Stimulated activated naive B cell treated with anti-CD40 and anti-IgM and Interleukin-4, amounts not matched to agents 10 μg/mL and 1 μg/mL and 100 μg/mL, for 72 hours (primary cell): ENCODE results near the gene TGFB2.

ENCODE experiments used
- ATAC-seq, 2 donors: fragments of 150-1000 bp; cut with Tn5 transposase; replicated peaks; 2 replicates each; pipeline ENCODE4 v1.10.0; 2021; ENCODE audit warnings: moderate library complexity in 1 of 2
- DNase-seq: peaks from one replicate; pipeline ENCODE4 v3.0.0; 2021
- H3K27ac Mint-ChIP-seq: one replicate; pipeline ENCODE4 v1.8.0; 2022; ENCODE audit warnings: mild to moderate bottlenecking, mixed read lengths
- H3K27me3 Mint-ChIP-seq, 2 donors: one replicate each; pipeline ENCODE4 v1.8.0; 2022; ENCODE audit warnings: mixed read lengths in 2 of 2
- H3K36me3 Mint-ChIP-seq, 2 donors: one replicate each; pipeline ENCODE4 v1.8.0; 2022; ENCODE audit warnings: mixed read lengths in 2 of 2, mild to moderate bottlenecking in 1 of 2
- H3K4me1 Mint-ChIP-seq, 2 donors: one replicate each; pipeline ENCODE4 v1.8.0; 2022; ENCODE audit warnings: mixed read lengths in 2 of 2, mild to moderate bottlenecking in 1 of 2
- H3K4me3 Mint-ChIP-seq, 2 donors: one replicate each; pipeline ENCODE4 v1.8.0; 2022; ENCODE audit warnings: mild to moderate bottlenecking in 2 of 2, mixed read lengths in 2 of 2, moderate library complexity in 1 of 2
- H3K9me3 Mint-ChIP-seq, 2 donors: one replicate each; pipeline ENCODE4 v1.8.0; 2022; ENCODE audit warnings: mixed read lengths in 2 of 2, mild to moderate bottlenecking in 1 of 2

TGFB2 gene

DNA sequence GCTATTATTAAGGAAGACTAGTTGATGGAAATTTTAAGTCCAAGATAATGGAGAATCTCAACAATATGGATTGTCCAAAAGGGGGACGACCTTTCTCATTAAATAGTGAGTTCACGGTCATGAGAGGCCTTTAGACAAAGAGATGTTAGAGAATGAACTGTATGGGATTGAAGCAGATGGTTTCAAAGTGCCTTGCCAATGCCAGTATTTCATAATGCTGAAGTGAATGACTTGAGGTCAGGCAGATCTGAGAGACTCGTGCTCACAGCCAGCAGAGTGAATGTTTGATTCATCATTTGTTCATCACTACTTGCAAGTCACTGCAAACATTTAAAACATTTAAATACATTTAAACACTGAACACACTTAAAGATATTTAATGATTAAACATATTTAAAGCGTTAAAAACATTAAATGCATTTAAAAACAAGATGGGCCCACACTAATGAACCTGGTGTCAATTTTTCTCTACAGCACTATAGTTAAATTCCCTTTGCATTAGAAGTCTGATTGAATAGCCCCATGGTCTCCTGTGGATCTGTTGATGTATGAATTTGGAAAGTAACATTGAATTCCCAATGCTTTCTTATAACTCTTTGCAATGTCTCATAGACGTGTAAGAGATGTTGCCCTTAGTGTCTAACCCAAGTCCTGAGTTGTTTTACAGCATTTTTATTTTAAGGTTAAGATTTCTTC lies 80.7 kb downstream of the TGFB2 start:
- DNase-seq (no peak), ATAC-seq (no peak)
- Mint-ChIP-seq H3K27ac (no peak overlapping the region), H3K36me3 (no peaks in the 10 kb centered on the region), H3K9me3 (no peaks in the 10 kb centered on the region), H3K27me3 (no peaks in the 10 kb centered on the region), H3K4me1 (no peaks in the 10 kb centered on the region), H3K4me3 (no peak overlapping the region)

DNA sequence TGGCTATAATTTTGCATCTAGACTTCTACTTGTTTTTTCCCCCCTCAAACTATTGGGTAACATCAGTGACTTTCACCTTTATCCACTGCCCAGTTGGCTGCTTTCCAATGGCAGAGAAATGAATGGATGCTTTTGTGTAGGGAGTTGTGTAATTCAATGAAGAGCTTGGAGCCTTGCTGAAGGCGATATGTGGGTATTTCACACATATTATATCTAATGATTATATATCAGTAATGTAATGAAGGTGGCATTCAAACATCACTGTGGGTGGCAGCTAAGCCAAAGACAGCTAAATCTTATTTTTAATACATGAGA lies 81.2 kb downstream of the TGFB2 start:
- H3K9me3 Mint-ChIP-seq = no peaks in the 10 kb centered on the region
- DNase-seq (no peak), ATAC-seq (no peak)
- no peaks in the 10 kb centered on the region for H3K27me3 Mint-ChIP-seq
- no peak overlapping the region for H3K4me3 Mint-ChIP-seq
- no peaks in the 10 kb centered on the region for H3K36me3 Mint-ChIP-seq
- H3K4me1 Mint-ChIP-seq = no peaks in the 10 kb centered on the region
- H3K27ac Mint-ChIP-seq = no peak overlapping the region

GRCh38 chr1:218429301-218429700 lies 84.2 kb downstream of the TGFB2 start:
- Mint-ChIP-seq H3K9me3 (no peaks in the 10 kb centered on the region), H3K4me1 (no peaks in the 10 kb centered on the region), H3K27ac (no peak overlapping the region), H3K36me3 (no peaks in the 10 kb centered on the region), H3K4me3 (no peak overlapping the region), H3K27me3 (peaks cover 0 to 5% of the 10 kb centered on the region in 2 donors)
- ATAC-seq (no peak), DNase-seq (no peak)

DNA sequence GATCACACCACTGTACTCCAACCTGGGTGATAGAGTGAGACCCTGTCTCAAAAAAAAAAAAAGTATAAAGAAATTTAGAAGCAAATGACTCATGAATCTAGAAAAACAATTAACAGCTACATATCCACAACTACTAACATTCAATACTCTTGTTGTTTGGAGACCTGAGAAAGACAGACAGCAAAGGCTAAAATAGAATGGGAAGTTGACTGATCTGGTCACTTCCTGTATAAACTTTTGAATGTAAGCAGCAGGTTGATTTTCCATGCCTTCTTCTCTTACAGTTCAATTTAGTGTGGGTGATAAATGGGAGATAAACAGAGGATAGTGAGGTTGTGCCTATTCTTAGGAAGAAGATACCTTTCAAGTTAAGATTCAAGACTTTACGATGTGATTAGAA lies 85.2 kb downstream of the TGFB2 start:
- Mint-ChIP-seq H3K4me3 (no peak overlapping the region), H3K36me3 (no peaks in the 10 kb centered on the region), H3K27ac (no peak overlapping the region), H3K9me3 (no peaks in the 10 kb centered on the region), H3K4me1 (no peaks in the 10 kb centered on the region), H3K27me3 (peaks cover 0 to 5% of the 10 kb centered on the region in 2 donors)
- ATAC-seq (no peak), DNase-seq (no peak)

DNA sequence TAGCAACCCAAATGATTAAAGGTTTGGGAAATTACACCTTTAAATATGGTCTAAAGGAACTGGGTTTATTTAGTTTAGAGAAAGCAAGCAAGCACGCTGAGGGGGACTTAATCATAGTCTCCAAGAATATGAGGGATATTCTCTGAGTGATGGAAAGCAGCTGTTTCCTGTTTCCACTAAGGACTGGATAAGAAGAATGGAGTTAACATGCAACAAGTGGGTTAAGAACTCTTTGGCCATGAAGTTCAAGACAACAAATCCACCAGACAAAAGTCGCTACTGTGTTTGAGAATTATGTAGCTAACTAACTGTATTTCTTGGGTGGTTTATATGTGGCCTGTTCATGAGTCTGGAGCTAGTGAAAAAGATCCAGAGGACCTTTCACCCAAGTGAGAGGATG lies 85.7 kb downstream of the TGFB2 start:
- H3K27ac Mint-ChIP-seq = no peak overlapping the region
- H3K9me3 Mint-ChIP-seq = no peaks in the 10 kb centered on the region
- no peaks in the 10 kb centered on the region for H3K36me3 Mint-ChIP-seq
- H3K4me3 Mint-ChIP-seq = no peak overlapping the region
- no peaks in the 10 kb centered on the region for H3K4me1 Mint-ChIP-seq
- peaks cover 0 to 5% of the 10 kb centered on the region in 2 donors for H3K27me3 Mint-ChIP-seq
- no peak for DNase-seq
- ATAC-seq = no peak

GRCh38 chr1:218431476-218431875 lies 86.3 kb downstream of the TGFB2 start:
- Mint-ChIP-seq H3K9me3 (no peaks in the 10 kb centered on the region), H3K27me3 (peaks cover 0 to 5% of the 10 kb centered on the region in 2 donors), H3K36me3 (no peaks in the 10 kb centered on the region), H3K27ac (no peak overlapping the region), H3K4me3 (no peak overlapping the region), H3K4me1 (no peaks in the 10 kb centered on the region)
- DNase-seq (no peak), ATAC-seq (no peak)

GRCh38 chr1:218433744-218434143 lies 88.6 kb downstream of the TGFB2 start:
- no peaks in the 10 kb centered on the region for H3K36me3 Mint-ChIP-seq
- no peaks in the 10 kb centered on the region for H3K9me3 Mint-ChIP-seq
- DNase-seq (no peak), ATAC-seq (no peak)
- H3K4me1 Mint-ChIP-seq = no peaks in the 10 kb centered on the region
- no peak overlapping the region for H3K4me3 Mint-ChIP-seq
- peaks cover 0 to 5% of the 10 kb centered on the region in 2 donors for H3K27me3 Mint-ChIP-seq
- H3K27ac Mint-ChIP-seq = no peak overlapping the region

GRCh38 chr1:218435528-218435927 lies 90.4 kb downstream of the TGFB2 start:
- Mint-ChIP-seq H3K9me3 (no peaks in the 10 kb centered on the region), H3K4me1 (no peaks in the 10 kb centered on the region), H3K27me3 (peaks cover 0 to 5% of the 10 kb centered on the region in 2 donors), H3K4me3 (no peak overlapping the region), H3K27ac (no peak overlapping the region), H3K36me3 (no peaks in the 10 kb centered on the region)
- no peak for DNase-seq
- no peak for ATAC-seq

GRCh38 chr1:218436346-218436745 lies 91.2 kb downstream of the TGFB2 start:
- Mint-ChIP-seq H3K36me3 (no peaks in the 10 kb centered on the region), H3K4me1 (no peaks in the 10 kb centered on the region), H3K4me3 (no peak overlapping the region), H3K27me3 (peaks cover 0 to 5% of the 10 kb centered on the region in 2 donors), H3K9me3 (no peaks in the 10 kb centered on the region), H3K27ac (no peak overlapping the region)
- DNase-seq (no peak), ATAC-seq (no peak)

- DNase-seq (no peak), ATAC-seq (no peak)
- Mint-ChIP-seq H3K4me3 (no peak overlapping the region), H3K9me3 (no peaks in the 10 kb centered on the region), H3K36me3 (no peaks in the 10 kb centered on the region), H3K27ac (no peak overlapping the region), H3K4me1 (no peaks in the 10 kb centered on the region), H3K27me3 (peaks cover 0 to 4% of the 10 kb centered on the region in 2 donors)
Observed at GRCh38 chr1:218436997-218437396, 91.9 kb downstream of the TGFB2 start.

DNA sequence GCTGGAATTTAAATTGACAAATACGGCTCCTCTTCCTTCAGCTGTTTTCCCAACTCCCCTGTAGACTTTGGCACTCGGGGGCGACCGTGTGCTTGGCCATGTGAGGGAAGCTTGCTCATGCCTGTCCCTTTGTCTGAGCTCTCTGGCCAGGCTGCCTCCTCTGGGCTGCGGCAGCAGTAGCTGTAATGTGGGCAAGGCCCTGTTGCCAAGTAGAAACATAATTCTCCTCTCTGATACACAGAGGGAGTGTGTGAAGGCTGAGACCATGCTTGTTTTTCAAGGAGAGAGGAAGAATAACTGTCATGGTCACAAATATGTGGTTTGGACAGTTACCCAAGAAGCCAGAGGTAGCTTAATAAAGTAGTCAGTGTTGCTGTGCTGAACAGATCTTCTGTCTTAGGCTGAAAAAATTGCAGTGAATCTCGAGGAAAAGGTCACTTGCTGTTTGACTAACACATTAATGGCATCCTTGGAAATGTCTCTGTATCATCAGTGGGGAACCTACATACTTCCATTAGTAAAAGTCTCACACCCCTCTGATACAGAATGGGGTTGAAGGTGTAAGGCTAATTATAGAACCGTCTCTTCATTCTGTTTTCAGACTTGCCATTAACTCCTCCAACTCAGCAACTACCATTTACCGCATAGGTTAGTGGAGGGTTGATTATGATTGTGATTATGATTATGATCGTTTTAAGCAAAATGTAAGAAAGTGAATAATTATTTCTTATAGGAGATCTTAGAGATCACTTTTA lies 94.6 kb downstream of the TGFB2 start:
- H3K27me3 Mint-ChIP-seq = no peaks in the 10 kb centered on the region
- ATAC-seq (no peak), DNase-seq (no peak)
- H3K27ac Mint-ChIP-seq = no peak overlapping the region
- no peaks in the 10 kb centered on the region for H3K9me3 Mint-ChIP-seq
- H3K4me3 Mint-ChIP-seq = no peak overlapping the region
- H3K36me3 Mint-ChIP-seq = no peaks in the 10 kb centered on the region
- no peaks in the 10 kb centered on the region for H3K4me1 Mint-ChIP-seq

- H3K9me3 Mint-ChIP-seq = no peaks in the 10 kb centered on the region
- H3K27ac Mint-ChIP-seq = no peak overlapping the region
- ATAC-seq = no peak
- no peaks in the 10 kb centered on the region for H3K4me1 Mint-ChIP-seq
- DNase-seq = no peak
- H3K36me3 Mint-ChIP-seq = no peaks in the 10 kb centered on the region
- H3K27me3 Mint-ChIP-seq = peaks cover 0 to 7% of the 10 kb centered on the region in 2 donors
- no peak overlapping the region for H3K4me3 Mint-ChIP-seq
Observed at GRCh38 chr1:218443255-218443654, 98.1 kb downstream of the TGFB2 start.

- DNase-seq (no peak), ATAC-seq (no peak)
- Mint-ChIP-seq H3K27ac (no peak overlapping the region), H3K4me3 (no peak overlapping the region), H3K36me3 (no peaks in the 10 kb centered on the region), H3K27me3 (peaks cover 4 to 7% of the 10 kb centered on the region in 2 donors), H3K4me1 (no peaks in the 10 kb centered on the region), H3K9me3 (peaks cover 5 to 7% of the 10 kb centered on the region in 2 donors)
Observed at GRCh38 chr1:218444173-218444572, 99.0 kb downstream of the TGFB2 start.

GRCh38 chr1:218444588-218444987 lies 99.5 kb downstream of the TGFB2 start:
- DNase-seq (no peak), ATAC-seq (peak; percentile 19 to 42)
- Mint-ChIP-seq H3K9me3 (peaks cover 7 to 9% of the 10 kb centered on the region in 2 donors), H3K4me1 (no peaks in the 10 kb centered on the region), H3K4me3 (no peak overlapping the region), H3K27ac (no peak overlapping the region), H3K27me3 (peaks cover 4 to 7% of the 10 kb centered on the region in 2 donors), H3K36me3 (no peaks in the 10 kb centered on the region)

GRCh38 chr1:218447010-218447689 lies 102.0 kb downstream of the TGFB2 start:
- ATAC-seq (no peak), DNase-seq (no peak)
- no peaks in the 10 kb centered on the region for H3K4me1 Mint-ChIP-seq
- H3K27ac Mint-ChIP-seq = no peak overlapping the region
- H3K36me3 Mint-ChIP-seq = no peaks in the 10 kb centered on the region
- peaks cover 7 to 9% of the 10 kb centered on the region in 2 donors for H3K9me3 Mint-ChIP-seq
- peaks cover 6 to 7% of the 10 kb centered on the region in 2 donors for H3K27me3 Mint-ChIP-seq
- H3K4me3 Mint-ChIP-seq = no peak overlapping the region
